KMS-11 (cell line): ENCODE results near the gene MAGEA8.

Experiments
- H2AFZ ChIP-seq: fragments of 200-600 bp; sonication (generic); 2 replicates; pipeline ENCODE4 v1.6.1; 2016; ENCODE audit warnings: antibody characterized with exemption, mixed run types, low read depth
- H3K27ac ChIP-seq: fragments of 200-600 bp; sonication (generic); 2 replicates; pipeline ENCODE4 v1.6.1; 2016; ENCODE audit warnings: mild to moderate bottlenecking, mixed run types
- H3K27me3 ChIP-seq: fragments of 200-600 bp; sonication (generic); 2 replicates; pipeline ENCODE4 v1.6.1; 2017; ENCODE audit warnings: mild to moderate bottlenecking, low read depth, mixed run types, moderate library complexity; ENCODE audit not compliant: insufficient read depth
- H3K36me3 ChIP-seq: fragments of 200-600 bp; sonication (generic); 2 replicates; pipeline ENCODE4 v1.6.1; 2017; ENCODE audit warnings: mild to moderate bottlenecking, mixed run types; ENCODE audit not compliant: insufficient read depth
- H3K4me1 ChIP-seq: fragments of 200-600 bp; sonication (generic); 2 replicates; pipeline ENCODE4 v1.6.1; 2016; ENCODE audit warnings: mild to moderate bottlenecking, low read depth, mixed run types; ENCODE audit not compliant: poor library complexity, severe bottlenecking
- H3K4me2 ChIP-seq: fragments of 200-600 bp; sonication (generic); 2 replicates; pipeline ENCODE4 v1.7.0; 2016; ENCODE audit warnings: mild to moderate bottlenecking, mixed run types
- H3K4me3 ChIP-seq: fragments of 200-600 bp; sonication (generic); IDR thresholded peaks from 2 replicates; pipeline ENCODE4 v1.6.1; 2017; ENCODE audit warnings: low read depth, low read length, mixed read lengths; ENCODE audit not compliant: insufficient read depth
- H3K79me2 ChIP-seq: fragments of 200-600 bp; sonication (generic); 2 replicates; pipeline ENCODE4 v1.6.1; 2016; ENCODE audit warnings: low read depth, mixed run types; ENCODE audit not compliant: insufficient read depth
- H3K9ac ChIP-seq: fragments of 200-600 bp; sonication (generic); 2 replicates; pipeline ENCODE4 v1.6.1; 2016; ENCODE audit warnings: mild to moderate bottlenecking, mixed run types
- H4K20me1 ChIP-seq: fragments of 200-600 bp; sonication (generic); 2 replicates; pipeline ENCODE4 v1.6.1; 2016; ENCODE audit warnings: mild to moderate bottlenecking, mixed run types; ENCODE audit not compliant: insufficient read depth
- CTCF ChIP-seq: fragments of 200-600 bp; sonication (generic); conservative IDR thresholded peaks from 2 replicates; pipeline ENCODE4 v1.6.1; 2017; ENCODE audit warnings: low read depth, mild to moderate bottlenecking, antibody characterized with exemption, low read length, moderate library complexity, mixed read lengths

MAGEA8 gene

DNA sequence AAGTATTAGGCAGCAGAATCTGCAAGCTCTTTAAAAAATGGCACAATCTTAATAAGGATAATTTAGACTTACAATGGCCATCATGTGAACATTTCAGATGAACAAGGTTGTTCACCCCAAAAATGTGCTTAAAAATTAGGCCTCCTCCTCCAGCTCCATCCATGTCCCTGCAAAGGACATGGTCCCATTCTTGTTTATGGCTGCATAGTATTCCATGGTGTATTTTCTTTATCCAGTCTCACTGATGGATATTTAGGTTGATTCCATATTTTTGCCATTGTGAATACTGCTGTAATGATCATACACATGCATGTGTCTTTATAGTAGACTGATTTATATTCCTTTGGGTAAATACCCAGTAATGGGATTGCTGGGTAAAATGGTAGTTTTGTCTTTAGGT is 29.1 kb upstream of the MAGEA8 start:
- no peak overlapping the region for H3K27ac ChIP-seq
- no peaks in the 10 kb centered on the region for H3K27me3 ChIP-seq
- H3K4me1 ChIP-seq: no peaks in the 10 kb centered on the region
- no peak for TF ChIP-seq CTCF
- H2AFZ ChIP-seq: no peak overlapping the region
- no peaks in the 10 kb centered on the region for H3K79me2 ChIP-seq
- H3K4me2 ChIP-seq: no peak overlapping the region
- H3K36me3 ChIP-seq: no peaks in the 10 kb centered on the region
- H3K4me3 ChIP-seq: no peak overlapping the region
- H3K9ac ChIP-seq: no peak overlapping the region
- H4K20me1 ChIP-seq: no peaks in the 10 kb centered on the region

GRCh38 chrX:149853925-149854324 is 27.1 kb upstream of the MAGEA8 start:
- H2AFZ ChIP-seq: no peak overlapping the region
- no peaks in the 10 kb centered on the region for H3K79me2 ChIP-seq
- TF ChIP-seq CTCF: no peak
- H3K36me3 ChIP-seq: no peaks in the 10 kb centered on the region
- no peak overlapping the region for H3K27ac ChIP-seq
- H4K20me1 ChIP-seq: no peaks in the 10 kb centered on the region
- no peak overlapping the region for H3K9ac ChIP-seq
- no peaks in the 10 kb centered on the region for H3K27me3 ChIP-seq
- H3K4me2 ChIP-seq: no peak overlapping the region
- H3K4me3 ChIP-seq: no peak overlapping the region
- no peaks in the 10 kb centered on the region for H3K4me1 ChIP-seq

GRCh38 chrX:149858592-149858991 is 22.4 kb upstream of the MAGEA8 start:
- Histone ChIP-seq H3K4me1 (no peaks in the 10 kb centered on the region), H3K27me3 (no peaks in the 10 kb centered on the region), H3K4me2 (no peak overlapping the region)

GRCh38 chrX:149860445-149860844 is 20.5 kb upstream of the MAGEA8 start:
- Histone ChIP-seq H3K9ac (no peak overlapping the region), H3K4me3 (no peak overlapping the region), H2AFZ (no peak overlapping the region), H3K36me3 (no peaks in the 10 kb centered on the region), H4K20me1 (no peaks in the 10 kb centered on the region), H3K4me2 (no peak overlapping the region), H3K27ac (no peak overlapping the region), H3K27me3 (no peaks in the 10 kb centered on the region), H3K79me2 (no peaks in the 10 kb centered on the region), H3K4me1 (no peaks in the 10 kb centered on the region)
- TF ChIP-seq CTCF: no peak

More at GRCh38 chrX:149858592-149858991, 22.4 kb upstream of the MAGEA8 start:
- H3K79me2 ChIP-seq: no peaks in the 10 kb centered on the region
- no peak overlapping the region for H3K27ac ChIP-seq
- H4K20me1 ChIP-seq: no peaks in the 10 kb centered on the region
- H3K36me3 ChIP-seq: no peaks in the 10 kb centered on the region
- H2AFZ ChIP-seq: no peak overlapping the region
- H3K9ac ChIP-seq: no peak overlapping the region
- no peak overlapping the region for H3K4me3 ChIP-seq
- TF ChIP-seq CTCF: no peak
